SK-N-SH treated with all-trans-retinoic acid at 6 μM for 48 hours (cell line): ENCODE data around the gene ITGA8.

Experiments
- ATAC-seq: fragments of 200-7000 bp; cut with Tn5 transposase; 3 replicates; pipeline ENCODE4 v1.9.1; 2020; ENCODE audit warnings: mild to moderate bottlenecking, moderate library complexity
- ARNTL ChIP-seq: fragments of 450-650 bp; formaldehyde crosslinking; IDR thresholded peaks from 2 replicates; pipeline ENCODE4 v1.5.0; 2020; ENCODE audit warnings: low read depth, mild to moderate bottlenecking, moderate library complexity, borderline replicate concordance
- BACH2 ChIP-seq: fragments of 250-450 bp; sonication (Bioruptor Pico); IDR thresholded peaks from 2 replicates; pipeline ENCODE4 v1.9.0; 2021; ENCODE audit warnings: mild to moderate bottlenecking, borderline replicate concordance
- CREB5 ChIP-seq: fragments of 250-450 bp; sonication (Bioruptor Pico); IDR thresholded peaks from 2 replicates; pipeline ENCODE4 v1.5.1; 2020; ENCODE audit warnings: low read depth, mild to moderate bottlenecking, moderate library complexity
- CSDC2 ChIP-seq: fragments of 250-450 bp; sonication (Bioruptor Pico); IDR thresholded peaks from 2 replicates; pipeline ENCODE4 v1.5.0; 2020; ENCODE audit warnings: mild to moderate bottlenecking, moderate library complexity
- CSRNP3 ChIP-seq: fragments of 250-450 bp; sonication (Bioruptor Pico); IDR thresholded peaks from 2 replicates; pipeline ENCODE4 v1.5.1; 2021; ENCODE audit warnings: mild to moderate bottlenecking, moderate library complexity
- ESRRG ChIP-seq: fragments of 250-450 bp; sonication (Bioruptor Pico); IDR thresholded peaks from 2 replicates; pipeline ENCODE4 v1.6.1; 2021; ENCODE audit warnings: mild to moderate bottlenecking
- GLIS3 ChIP-seq: fragments of 250-450 bp; sonication (Bioruptor Pico); IDR thresholded peaks from 2 replicates; pipeline ENCODE4 v1.5.0; 2020; ENCODE audit warnings: mild to moderate bottlenecking, moderate library complexity
- PATZ1 ChIP-seq: fragments of 250-450 bp; sonication (Bioruptor Pico); IDR thresholded peaks from 2 replicates; pipeline ENCODE4 v1.8.0; 2020; ENCODE audit warnings: mild to moderate bottlenecking, moderate library complexity, borderline replicate concordance
- RARB ChIP-seq: fragments of 250-450 bp; sonication (Bioruptor Pico); IDR thresholded peaks from 2 replicates; pipeline ENCODE4 v1.8.0; 2021; ENCODE audit warnings: mild to moderate bottlenecking, moderate library complexity
- SNAI2 ChIP-seq: fragments of 250-450 bp; sonication (Bioruptor Pico); IDR thresholded peaks from 2 replicates; pipeline ENCODE4 v1.5.0; 2020; ENCODE audit warnings: mild to moderate bottlenecking, moderate library complexity
- TCF4 ChIP-seq: fragments of 250-450 bp; sonication (Bioruptor Pico); IDR thresholded peaks from 2 replicates; pipeline ENCODE4 v1.8.0; 2021; ENCODE audit warnings: mild to moderate bottlenecking, moderate library complexity, borderline replicate concordance
- TOX ChIP-seq: fragments of 250-450 bp; sonication (Bioruptor Pico); IDR thresholded peaks from 2 replicates; pipeline ENCODE4 v1.8.0; 2021; ENCODE audit warnings: mild to moderate bottlenecking, moderate library complexity, borderline replicate concordance
- ZC3H10 ChIP-seq: fragments of 250-450 bp; sonication (Bioruptor Pico); IDR thresholded peaks from 2 replicates; pipeline ENCODE4 v1.5.1; 2021; ENCODE audit warnings: mild to moderate bottlenecking, moderate library complexity
- ZFP3 ChIP-seq: fragments of 250-450 bp; sonication (Bioruptor Pico); IDR thresholded peaks from 2 replicates; pipeline ENCODE4 v1.5.0; 2020; ENCODE audit warnings: mild to moderate bottlenecking, moderate library complexity
- ZFP30 ChIP-seq: fragments of 450-650 bp; formaldehyde crosslinking; IDR thresholded peaks from 2 replicates; pipeline ENCODE4 v1.5.0; 2022; ENCODE audit warnings: mild to moderate bottlenecking, moderate library complexity
- ZNF565 ChIP-seq: fragments of 450-650 bp; formaldehyde crosslinking; conservative IDR thresholded peaks from 2 replicates; pipeline ENCODE4 v1.5.0; 2020; ENCODE audit warnings: low read depth, mild to moderate bottlenecking, moderate library complexity
- ZNF70 ChIP-seq: fragments of 450-650 bp; formaldehyde crosslinking; IDR thresholded peaks from 2 replicates; pipeline ENCODE4 v1.5.0; 2020; ENCODE audit warnings: mild to moderate bottlenecking, moderate library complexity
- ZNF8 ChIP-seq: fragments of 450-650 bp; formaldehyde crosslinking; IDR thresholded peaks from 2 replicates; pipeline ENCODE4 v1.5.0; 2020; ENCODE audit warnings: mild to moderate bottlenecking, moderate library complexity
- TF ChIP-seq, protein P1 (sequence below): fragments of 250-450 bp; sonication (Bioruptor Pico); IDR thresholded peaks from 2 replicates; pipeline ENCODE4 v1.5.0; 2020; ENCODE audit warnings: mild to moderate bottlenecking, moderate library complexity
- TF ChIP-seq, protein P2 (sequence below): fragments of 250-450 bp; sonication (Bioruptor Pico); IDR thresholded peaks from 2 replicates; pipeline ENCODE4 v1.8.0; 2021; ENCODE audit warnings: low read depth, mild to moderate bottlenecking, moderate library complexity, borderline replicate concordance

ITGA8 gene

GRCh38 chr10:15579605-15580004 lies 140.1 kb downstream of the ITGA8 start (continued):
- TF ChIP-seq CREB5 (CRISPR knock-in tag) (no peak), BACH2 (CRISPR knock-in tag) (no peak)

DNA sequence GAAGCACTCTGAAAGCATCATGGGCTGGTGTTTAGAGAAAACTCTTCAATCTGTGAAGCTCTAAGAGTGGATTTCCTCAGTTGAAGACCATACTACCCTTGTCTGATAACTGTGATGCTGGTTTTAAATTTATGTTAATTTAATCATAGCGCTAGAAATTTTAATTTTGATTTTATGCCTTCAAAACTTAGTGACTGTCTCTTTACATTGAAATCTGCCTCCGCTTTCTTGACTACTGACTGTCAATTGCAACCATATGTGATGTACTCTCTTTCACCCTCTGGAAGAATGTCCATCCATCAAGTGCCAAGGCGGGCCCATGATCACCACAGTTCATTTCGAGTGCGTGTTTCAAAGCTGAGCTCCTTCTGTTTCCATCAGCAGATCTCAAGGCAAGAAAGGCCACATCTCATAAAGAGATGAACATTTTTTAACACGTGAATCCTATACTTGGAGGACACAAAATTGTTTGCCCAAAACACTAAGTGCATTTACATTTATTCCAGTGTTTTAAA lies 147.1 kb downstream of the ITGA8 start:
- no peak for ATAC-seq
- TF ChIP-seq TOX (CRISPR knock-in tag) (no peak), TCF4 (CRISPR knock-in tag) (no peak), CREB5 (CRISPR knock-in tag) (no peak), SNAI2 (CRISPR knock-in tag) (no peak), ZNF565 (CRISPR knock-in tag) (no peak), GLIS3 (CRISPR knock-in tag) (no peak), ZFP3 (CRISPR knock-in tag) (no peak)
- TF ChIP-seq, protein P1, sequence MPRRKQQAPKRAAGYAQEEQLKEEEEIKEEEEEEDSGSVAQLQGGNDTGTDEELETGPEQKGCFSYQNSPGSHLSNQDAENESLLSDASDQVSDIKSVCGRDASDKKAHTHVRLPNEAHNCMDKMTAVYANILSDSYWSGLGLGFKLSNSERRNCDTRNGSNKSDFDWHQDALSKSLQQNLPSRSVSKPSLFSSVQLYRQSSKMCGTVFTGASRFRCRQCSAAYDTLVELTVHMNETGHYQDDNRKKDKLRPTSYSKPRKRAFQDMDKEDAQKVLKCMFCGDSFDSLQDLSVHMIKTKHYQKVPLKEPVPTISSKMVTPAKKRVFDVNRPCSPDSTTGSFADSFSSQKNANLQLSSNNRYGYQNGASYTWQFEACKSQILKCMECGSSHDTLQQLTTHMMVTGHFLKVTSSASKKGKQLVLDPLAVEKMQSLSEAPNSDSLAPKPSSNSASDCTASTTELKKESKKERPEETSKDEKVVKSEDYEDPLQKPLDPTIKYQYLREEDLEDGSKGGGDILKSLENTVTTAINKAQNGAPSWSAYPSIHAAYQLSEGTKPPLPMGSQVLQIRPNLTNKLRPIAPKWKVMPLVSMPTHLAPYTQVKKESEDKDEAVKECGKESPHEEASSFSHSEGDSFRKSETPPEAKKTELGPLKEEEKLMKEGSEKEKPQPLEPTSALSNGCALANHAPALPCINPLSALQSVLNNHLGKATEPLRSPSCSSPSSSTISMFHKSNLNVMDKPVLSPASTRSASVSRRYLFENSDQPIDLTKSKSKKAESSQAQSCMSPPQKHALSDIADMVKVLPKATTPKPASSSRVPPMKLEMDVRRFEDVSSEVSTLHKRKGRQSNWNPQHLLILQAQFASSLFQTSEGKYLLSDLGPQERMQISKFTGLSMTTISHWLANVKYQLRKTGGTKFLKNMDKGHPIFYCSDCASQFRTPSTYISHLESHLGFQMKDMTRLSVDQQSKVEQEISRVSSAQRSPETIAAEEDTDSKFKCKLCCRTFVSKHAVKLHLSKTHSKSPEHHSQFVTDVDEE (CRISPR knock-in tag), result no peak
- TF ChIP-seq, protein P2, sequence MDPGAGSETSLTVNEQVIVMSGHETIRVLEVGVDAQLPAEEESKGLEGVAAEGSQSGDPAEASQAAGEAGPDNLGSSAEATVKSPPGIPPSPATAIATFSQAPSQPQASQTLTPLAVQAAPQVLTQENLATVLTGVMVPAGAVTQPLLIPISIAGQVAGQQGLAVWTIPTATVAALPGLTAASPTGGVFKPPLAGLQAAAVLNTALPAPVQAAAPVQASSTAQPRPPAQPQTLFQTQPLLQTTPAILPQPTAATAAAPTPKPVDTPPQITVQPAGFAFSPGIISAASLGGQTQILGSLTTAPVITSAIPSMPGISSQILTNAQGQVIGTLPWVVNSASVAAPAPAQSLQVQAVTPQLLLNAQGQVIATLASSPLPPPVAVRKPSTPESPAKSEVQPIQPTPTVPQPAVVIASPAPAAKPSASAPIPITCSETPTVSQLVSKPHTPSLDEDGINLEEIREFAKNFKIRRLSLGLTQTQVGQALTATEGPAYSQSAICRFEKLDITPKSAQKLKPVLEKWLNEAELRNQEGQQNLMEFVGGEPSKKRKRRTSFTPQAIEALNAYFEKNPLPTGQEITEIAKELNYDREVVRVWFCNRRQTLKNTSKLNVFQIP (CRISPR knock-in tag), result no peak

GRCh38 chr10:15571575-15571974 lies 148.1 kb downstream of the ITGA8 start:
- TF ChIP-seq BACH2 (CRISPR knock-in tag) (no peak), ZC3H10 (no peak), RARB (CRISPR knock-in tag) (no peak), ZFP30 (CRISPR knock-in tag) (no peak), ZFP3 (CRISPR knock-in tag) (no peak), GLIS3 (CRISPR knock-in tag) (no peak), ESRRG (CRISPR knock-in tag) (no peak), TCF4 (CRISPR knock-in tag) (no peak), PATZ1 (CRISPR knock-in tag) (no peak), ZNF70 (CRISPR knock-in tag) (no peak), ZNF8 (CRISPR knock-in tag) (no peak), ZNF565 (CRISPR knock-in tag) (no peak), SNAI2 (CRISPR knock-in tag) (no peak), ARNTL (CRISPR knock-in tag) (no peak), TOX (CRISPR knock-in tag) (no peak), CSDC2 (CRISPR knock-in tag) (no peak), CSRNP3 (CRISPR knock-in tag) (no peak)
- TF ChIP-seq, protein P2 (CRISPR knock-in tag), result no peak
- TF ChIP-seq, all 23 proteins: peak for 0
- ATAC-seq, result no peak
